Sigmoid colon (tissue), 4 donors: ENCODE measurements around the gene MAOA.

Experiments used
- POLR2A ChIP-seq, 2 donors: fragments of 450-650 bp; IDR thresholded peaks; one replicate each; pipeline ENCODE4 v1.6.1; 2016; ENCODE audit warnings: antibody characterized with exemption in 2 of 2, mild to moderate bottlenecking in 2 of 2, moderate library complexity in 2 of 2
- POLR2AphosphoS5 ChIP-seq, 4 donors: sonication (generic); formaldehyde crosslinking; IDR thresholded peaks; one replicate each; pipeline ENCODE4 v1.6.1; 2017; ENCODE audit warnings: antibody characterized with exemption in 4 of 4
- TF ChIP-seq, protein P1 (sequence below), 4 experiments: fragments of 450-650 bp in 3 of 4; fragments of 200-600 bp in 1 of 4; IDR thresholded peaks; one replicate each; pipeline ENCODE4 v1.5.1; 2016 to 2019; ENCODE audit warnings: antibody characterized with exemption in 4 of 4, mild to moderate bottlenecking in 3 of 4, moderate library complexity in 2 of 4

DNA sequence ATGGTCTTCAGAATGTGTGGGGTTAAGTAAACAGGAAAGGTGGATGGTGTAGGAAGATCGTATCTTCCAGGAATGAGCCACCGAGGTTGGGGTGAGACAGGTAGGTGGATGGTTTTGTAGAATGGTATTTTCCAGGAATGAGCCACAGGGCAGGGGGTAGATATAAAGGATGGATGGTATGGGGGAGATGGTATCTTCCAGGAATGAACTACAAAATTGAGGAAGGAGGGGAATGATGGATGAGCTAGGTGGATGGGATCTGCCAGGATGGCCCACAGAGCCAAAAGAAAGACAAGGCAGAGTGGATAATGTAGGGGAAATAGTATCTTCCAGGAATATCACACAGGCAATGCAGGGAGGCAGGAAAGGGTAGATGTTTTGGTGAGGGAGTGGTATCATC is 60.0 kb downstream of the MAOA start:
- TF ChIP-seq POLR2A (IDR thresholded peaks at IDR 0.05) (no peak), POLR2AphosphoS5 (IDR thresholded peaks at IDR 0.05) (no peak)
- TF ChIP-seq, protein P1, sequence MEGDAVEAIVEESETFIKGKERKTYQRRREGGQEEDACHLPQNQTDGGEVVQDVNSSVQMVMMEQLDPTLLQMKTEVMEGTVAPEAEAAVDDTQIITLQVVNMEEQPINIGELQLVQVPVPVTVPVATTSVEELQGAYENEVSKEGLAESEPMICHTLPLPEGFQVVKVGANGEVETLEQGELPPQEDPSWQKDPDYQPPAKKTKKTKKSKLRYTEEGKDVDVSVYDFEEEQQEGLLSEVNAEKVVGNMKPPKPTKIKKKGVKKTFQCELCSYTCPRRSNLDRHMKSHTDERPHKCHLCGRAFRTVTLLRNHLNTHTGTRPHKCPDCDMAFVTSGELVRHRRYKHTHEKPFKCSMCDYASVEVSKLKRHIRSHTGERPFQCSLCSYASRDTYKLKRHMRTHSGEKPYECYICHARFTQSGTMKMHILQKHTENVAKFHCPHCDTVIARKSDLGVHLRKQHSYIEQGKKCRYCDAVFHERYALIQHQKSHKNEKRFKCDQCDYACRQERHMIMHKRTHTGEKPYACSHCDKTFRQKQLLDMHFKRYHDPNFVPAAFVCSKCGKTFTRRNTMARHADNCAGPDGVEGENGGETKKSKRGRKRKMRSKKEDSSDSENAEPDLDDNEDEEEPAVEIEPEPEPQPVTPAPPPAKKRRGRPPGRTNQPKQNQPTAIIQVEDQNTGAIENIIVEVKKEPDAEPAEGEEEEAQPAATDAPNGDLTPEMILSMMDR (IDR thresholded peaks at IDR 0.05): no peak
